NB4 (cell line): ENCODE data around the gene MIOX.

ENCODE experiments used
- POLR2A ChIP-seq: IDR thresholded peaks from 2 replicates; pipeline ENCODE4 v1.6.1; 2011; ENCODE audit warnings: mild to moderate bottlenecking; ENCODE audit not compliant: insufficient read length; ENCODE audit errors: extremely low read depth
- TF ChIP-seq, protein P1 (sequence below): IDR thresholded peaks from one replicate; pipeline ENCODE4 v1.5.1; 2012; ENCODE audit warnings: low read depth, low read length

GRCh38 chr22:50470491-50470890 lies 16.2 kb upstream of the MIOX start:
- TF ChIP-seq, protein P1, sequence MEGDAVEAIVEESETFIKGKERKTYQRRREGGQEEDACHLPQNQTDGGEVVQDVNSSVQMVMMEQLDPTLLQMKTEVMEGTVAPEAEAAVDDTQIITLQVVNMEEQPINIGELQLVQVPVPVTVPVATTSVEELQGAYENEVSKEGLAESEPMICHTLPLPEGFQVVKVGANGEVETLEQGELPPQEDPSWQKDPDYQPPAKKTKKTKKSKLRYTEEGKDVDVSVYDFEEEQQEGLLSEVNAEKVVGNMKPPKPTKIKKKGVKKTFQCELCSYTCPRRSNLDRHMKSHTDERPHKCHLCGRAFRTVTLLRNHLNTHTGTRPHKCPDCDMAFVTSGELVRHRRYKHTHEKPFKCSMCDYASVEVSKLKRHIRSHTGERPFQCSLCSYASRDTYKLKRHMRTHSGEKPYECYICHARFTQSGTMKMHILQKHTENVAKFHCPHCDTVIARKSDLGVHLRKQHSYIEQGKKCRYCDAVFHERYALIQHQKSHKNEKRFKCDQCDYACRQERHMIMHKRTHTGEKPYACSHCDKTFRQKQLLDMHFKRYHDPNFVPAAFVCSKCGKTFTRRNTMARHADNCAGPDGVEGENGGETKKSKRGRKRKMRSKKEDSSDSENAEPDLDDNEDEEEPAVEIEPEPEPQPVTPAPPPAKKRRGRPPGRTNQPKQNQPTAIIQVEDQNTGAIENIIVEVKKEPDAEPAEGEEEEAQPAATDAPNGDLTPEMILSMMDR, result no peak
- no peak for TF ChIP-seq POLR2A
